ENCODE data around the gene SLCO1B1.

The SLCO1B1 gene

GRCh38 chr12:21234395-21234794 lies 103.4 kb downstream of the SLCO1B1 start:
- H3K23ac ChIP-seq (ENCODE audit: low read length): no peak overlapping the region
- H2BK12ac ChIP-seq (ENCODE audit: low read length): no peak overlapping the region
- no peak overlapping the region for H3K4me2 ChIP-seq (ENCODE audit: low read length)
- no peak overlapping the region for H3K18ac ChIP-seq (ENCODE audit: low read length)
- no peak overlapping the region for H3K9ac ChIP-seq (ENCODE audit: low read length)
- no peaks in the 10 kb centered on the region for H3K27me3 ChIP-seq (ENCODE audit: insufficient read depth, low read length)
- no peak overlapping the region for H4K12ac ChIP-seq (ENCODE audit: low read depth, low read length)
- no peak overlapping the region for H3K14ac ChIP-seq (ENCODE audit: low read length)
- H3K9me3 ChIP-seq (ENCODE audit: insufficient read depth, low read depth, low read length): no peaks in the 10 kb centered on the region
- no peak overlapping the region for H2BK5ac ChIP-seq (ENCODE audit: low read depth, low read length, poor library complexity)
- no peak overlapping the region for H2BK120ac ChIP-seq (ENCODE audit: insufficient read depth, low read length, poor library complexity)
- H3K4me1 ChIP-seq (ENCODE audit: control insufficient read depth in 1 of 2, insufficient read depth in 2 of 2, low read length in 2 of 2): no peaks in the 10 kb centered on the region
- DNase-seq: no peak
- no peak overlapping the region for H2AK5ac ChIP-seq (ENCODE audit: low read length)
- no peak overlapping the region for H3K4me3 ChIP-seq (ENCODE audit: low read depth, low read length)
- no peak overlapping the region for H4K8ac ChIP-seq (ENCODE audit: low read depth, low read length)
- no peak overlapping the region for H3K4ac ChIP-seq (ENCODE audit: low read depth, low read length)
- no peaks in the 10 kb centered on the region for H3K36me3 ChIP-seq (ENCODE audit: control insufficient read depth in 1 of 2, insufficient read depth in 2 of 2, low read length in 2 of 2)
- H2AFZ ChIP-seq (ENCODE audit: insufficient read depth, low read length, poor library complexity): no peak overlapping the region
- no CpG with 5 or more reads among the region's 5 CpGs for WGBS (ENCODE audit: extremely low coverage, insufficient coverage, insufficient read length)
- H3K79me1 ChIP-seq (ENCODE audit: low read length): no peaks in the 10 kb centered on the region
- H3K27ac ChIP-seq (ENCODE audit: low read depth, low read length): no peak overlapping the region
- no peak overlapping the region for H4K91ac ChIP-seq (ENCODE audit: low read depth, low read length)
- H3K79me2 ChIP-seq (ENCODE audit: control insufficient read depth, insufficient read depth, low read length, poor library complexity): no peaks in the 10 kb centered on the region

DNA sequence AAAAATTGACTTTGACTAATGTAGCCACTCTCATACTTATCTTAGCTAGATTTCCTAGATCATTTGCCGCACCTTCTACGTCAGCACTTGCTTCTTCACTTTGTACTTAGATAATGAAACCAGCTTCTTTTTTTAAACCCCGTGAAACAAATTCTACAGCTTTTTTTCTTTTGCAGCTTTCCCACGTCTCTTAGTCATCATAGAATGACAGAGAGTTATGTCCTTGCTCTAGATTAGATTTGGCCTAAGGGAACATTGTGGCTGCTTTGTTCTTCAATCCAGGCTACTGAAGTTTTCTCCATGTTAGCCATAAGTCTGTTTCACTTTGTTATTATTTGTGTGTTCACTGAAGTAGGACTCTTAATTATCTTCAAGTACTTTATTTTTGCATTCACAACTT lies 108.9 kb downstream of the SLCO1B1 start:
- H3K27ac ChIP-seq (ENCODE audit: low read depth, low read length): no peak overlapping the region

DNA sequence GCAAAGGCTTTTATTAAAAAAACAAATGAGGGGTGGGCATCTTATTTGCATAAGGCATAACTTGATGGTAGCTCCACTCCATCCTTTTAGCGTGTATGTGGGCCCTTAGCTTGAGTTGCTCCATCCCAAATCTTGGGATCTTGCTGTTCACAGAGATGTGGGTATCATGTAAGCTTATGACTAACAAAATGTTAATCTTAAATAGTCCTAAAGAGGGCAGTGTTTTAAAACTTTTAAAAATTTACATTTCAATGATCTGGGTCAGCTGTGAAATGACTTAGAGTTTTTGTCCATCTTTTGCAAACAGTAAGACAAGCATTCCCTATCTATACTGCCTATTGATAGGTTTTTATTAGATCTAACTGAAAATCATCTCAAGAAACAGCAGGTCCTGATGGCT lies 117.7 kb downstream of the SLCO1B1 start:
- H3K23ac ChIP-seq (ENCODE audit: low read length): no peak overlapping the region
- H3K4ac ChIP-seq (ENCODE audit: low read depth, low read length): no peak overlapping the region
- no CpG with 5 or more reads among the region's 1 CpG for WGBS (ENCODE audit: extremely low coverage, insufficient coverage, insufficient read length)

More for the DNA sequence above, 108.9 kb downstream of the SLCO1B1 start:
- no peaks in the 10 kb centered on the region for H3K4me1 ChIP-seq (ENCODE audit: control insufficient read depth in 1 of 2, insufficient read depth in 2 of 2, low read length in 2 of 2)
- no peak overlapping the region for H2BK5ac ChIP-seq (ENCODE audit: low read depth, low read length, poor library complexity)
- H3K36me3 ChIP-seq (ENCODE audit: control insufficient read depth in 1 of 2, insufficient read depth in 2 of 2, low read length in 2 of 2): no peaks in the 10 kb centered on the region
- no peak overlapping the region for H2BK12ac ChIP-seq (ENCODE audit: low read length)
- no CpG with 5 or more reads among the region's 4 CpGs for WGBS (ENCODE audit: extremely low coverage, insufficient coverage, insufficient read length)
- H3K9me3 ChIP-seq (ENCODE audit: insufficient read depth, low read depth, low read length): no peaks in the 10 kb centered on the region
- H4K12ac ChIP-seq (ENCODE audit: low read depth, low read length): no peak overlapping the region
- H3K79me2 ChIP-seq (ENCODE audit: control insufficient read depth, insufficient read depth, low read length, poor library complexity): no peaks in the 10 kb centered on the region
- no peak overlapping the region for H4K91ac ChIP-seq (ENCODE audit: low read depth, low read length)
- no peak overlapping the region for H3K23ac ChIP-seq (ENCODE audit: low read length)
- no peak overlapping the region for H2AFZ ChIP-seq (ENCODE audit: insufficient read depth, low read length, poor library complexity)
- no peak overlapping the region for H2AK5ac ChIP-seq (ENCODE audit: low read length)
- no peaks in the 10 kb centered on the region for H3K27me3 ChIP-seq (ENCODE audit: insufficient read depth, low read length)
- no peak overlapping the region for H3K4me3 ChIP-seq (ENCODE audit: low read depth, low read length)
- no peak overlapping the region for H2BK120ac ChIP-seq (ENCODE audit: insufficient read depth, low read length, poor library complexity)
- H3K9ac ChIP-seq (ENCODE audit: low read length): no peak overlapping the region
- H3K4ac ChIP-seq (ENCODE audit: low read depth, low read length): no peak overlapping the region
- no peak overlapping the region for H3K18ac ChIP-seq (ENCODE audit: low read length)
- DNase-seq: peak; percentile 16 to 61
- no peak overlapping the region for H3K14ac ChIP-seq (ENCODE audit: low read length)
- H3K4me2 ChIP-seq (ENCODE audit: low read length): no peak overlapping the region
- H4K8ac ChIP-seq (ENCODE audit: low read depth, low read length): no peak overlapping the region
- H3K79me1 ChIP-seq (ENCODE audit: low read length): no peaks in the 10 kb centered on the region

DNA sequence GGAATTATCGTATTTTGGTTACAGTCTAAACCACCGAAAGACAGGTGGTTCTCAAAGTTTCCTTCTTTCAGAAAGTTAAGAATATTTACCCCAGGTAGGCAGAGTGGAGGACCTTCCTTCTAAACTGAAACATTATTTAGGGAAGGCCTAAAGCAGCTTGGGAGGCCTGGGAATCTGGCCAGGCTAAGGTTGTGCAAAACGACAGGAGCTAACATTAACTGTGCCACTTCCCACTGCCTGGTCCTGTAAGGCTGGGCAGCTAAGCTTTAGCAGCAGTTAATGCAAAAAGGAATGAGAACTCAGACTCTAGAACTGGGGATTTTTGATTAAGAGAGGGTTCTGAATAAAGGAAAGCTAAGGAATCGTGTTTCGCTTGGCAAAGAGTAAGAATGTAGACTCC lies 121.1 kb downstream of the SLCO1B1 start:
- Histone ChIP-seq H3K27me3 (ENCODE audit: insufficient read depth, low read length) (no peaks in the 10 kb centered on the region), H4K8ac (ENCODE audit: low read depth, low read length) (no peak overlapping the region), H3K9ac (ENCODE audit: low read length) (no peak overlapping the region), H2BK5ac (ENCODE audit: low read depth, low read length, poor library complexity) (no peak overlapping the region), H2AFZ (ENCODE audit: insufficient read depth, low read length, poor library complexity) (no peak overlapping the region), H2AK5ac (ENCODE audit: low read length) (no peak overlapping the region), H3K27ac (ENCODE audit: low read depth, low read length) (no peak overlapping the region), H2BK120ac (ENCODE audit: insufficient read depth, low read length, poor library complexity) (no peak overlapping the region), H3K4ac (ENCODE audit: low read depth, low read length) (no peak overlapping the region), H3K23ac (ENCODE audit: low read length) (no peak overlapping the region), H3K14ac (ENCODE audit: low read length) (no peak overlapping the region), H3K79me2 (ENCODE audit: control insufficient read depth, insufficient read depth, low read length, poor library complexity) (no peaks in the 10 kb centered on the region), H3K79me1 (ENCODE audit: low read length) (no peaks in the 10 kb centered on the region), H3K4me3 (ENCODE audit: low read depth, low read length) (no peak overlapping the region), H3K18ac (ENCODE audit: low read length) (no peak overlapping the region), H3K4me1 (ENCODE audit: control insufficient read depth in 1 of 2, insufficient read depth in 2 of 2, low read length in 2 of 2) (no peaks in the 10 kb centered on the region), H3K36me3 (ENCODE audit: control insufficient read depth in 1 of 2, insufficient read depth in 2 of 2, low read length in 2 of 2) (no peaks in the 10 kb centered on the region), H2BK12ac (ENCODE audit: low read length) (no peak overlapping the region), H3K9me3 (ENCODE audit: insufficient read depth, low read depth, low read length) (no peaks in the 10 kb centered on the region), H3K4me2 (ENCODE audit: low read length) (no peak overlapping the region), H4K91ac (ENCODE audit: low read depth, low read length) (no peak overlapping the region), H4K12ac (ENCODE audit: low read depth, low read length) (no peak overlapping the region)
- WGBS (ENCODE audit: extremely low coverage, insufficient coverage, insufficient read length): no CpG with 5 or more reads among the region's 5 CpGs
- no peak for DNase-seq

More for the DNA sequence above, 117.7 kb downstream of the SLCO1B1 start:
- DNase-seq: peak in 1 of 2 donors; percentile 57
- Histone ChIP-seq H3K36me3 (ENCODE audit: control insufficient read depth in 1 of 2, insufficient read depth in 2 of 2, low read length in 2 of 2) (no peaks in the 10 kb centered on the region), H3K79me1 (ENCODE audit: low read length) (no peaks in the 10 kb centered on the region), H2BK5ac (ENCODE audit: low read depth, low read length, poor library complexity) (no peak overlapping the region), H4K8ac (ENCODE audit: low read depth, low read length) (no peak overlapping the region), H2AFZ (ENCODE audit: insufficient read depth, low read length, poor library complexity) (no peak overlapping the region), H3K4me3 (ENCODE audit: low read depth, low read length) (no peak overlapping the region), H3K9me3 (ENCODE audit: insufficient read depth, low read depth, low read length) (no peaks in the 10 kb centered on the region), H3K4me2 (ENCODE audit: low read length) (no peak overlapping the region), H2BK120ac (ENCODE audit: insufficient read depth, low read length, poor library complexity) (no peak overlapping the region), H3K27ac (ENCODE audit: low read depth, low read length) (no peak overlapping the region), H3K9ac (ENCODE audit: low read length) (no peak overlapping the region), H2AK5ac (ENCODE audit: low read length) (no peak overlapping the region), H3K27me3 (ENCODE audit: insufficient read depth, low read length) (no peaks in the 10 kb centered on the region), H2BK12ac (ENCODE audit: low read length) (no peak overlapping the region), H3K4me1 (ENCODE audit: control insufficient read depth in 1 of 2, insufficient read depth in 2 of 2, low read length in 2 of 2) (no peaks in the 10 kb centered on the region), H4K12ac (ENCODE audit: low read depth, low read length) (no peak overlapping the region), H3K14ac (ENCODE audit: low read length) (no peak overlapping the region), H3K18ac (ENCODE audit: low read length) (no peak overlapping the region), H3K79me2 (ENCODE audit: control insufficient read depth, insufficient read depth, low read length, poor library complexity) (no peaks in the 10 kb centered on the region), H4K91ac (ENCODE audit: low read depth, low read length) (no peak overlapping the region)
